Tibial nerve (tissue), 4 donors: ENCODE results near the gene CDHR1.

Experiments used
- EP300 ChIP-seq, 2 donors: sonication (generic); formaldehyde crosslinking; IDR thresholded peaks; one replicate each; pipeline ENCODE4 v1.6.1; 2017; ENCODE audit warnings: antibody characterized with exemption in 2 of 2, mild to moderate bottlenecking in 1 of 2
- TF ChIP-seq, protein P1 (sequence below), 5 experiments: fragments of 200-600 bp in 3 of 5; fragments of 450-650 bp in 2 of 5; sonication (generic) in 3 of 5; IDR thresholded peaks; one replicate each; pipeline ENCODE4 v1.5.1; 2016 to 2019; ENCODE audit warnings: antibody characterized with exemption in 5 of 5, mild to moderate bottlenecking in 3 of 5, moderate library complexity in 2 of 5

DNA sequence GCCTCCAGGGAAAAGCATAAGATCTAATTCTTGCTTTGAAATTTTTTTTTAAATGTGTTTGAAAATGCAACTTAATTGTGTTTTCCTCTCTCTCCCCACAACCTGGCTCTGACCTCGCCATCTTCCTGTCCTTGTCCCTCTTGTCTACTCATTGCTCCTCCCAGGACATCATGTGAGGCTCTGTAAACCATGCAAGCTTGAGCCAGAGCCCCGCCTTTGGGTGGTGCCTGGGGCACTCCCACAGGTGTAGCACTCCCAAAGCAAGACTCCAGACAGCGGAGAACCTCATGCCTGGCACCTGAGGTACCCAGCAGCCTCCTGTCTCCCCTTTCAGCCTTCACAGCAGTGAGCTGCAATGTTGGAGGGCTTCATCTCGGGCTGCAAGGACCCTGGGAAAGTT, 9.8 kb upstream of the CDHR1 start:
- TF ChIP-seq, protein P1, sequence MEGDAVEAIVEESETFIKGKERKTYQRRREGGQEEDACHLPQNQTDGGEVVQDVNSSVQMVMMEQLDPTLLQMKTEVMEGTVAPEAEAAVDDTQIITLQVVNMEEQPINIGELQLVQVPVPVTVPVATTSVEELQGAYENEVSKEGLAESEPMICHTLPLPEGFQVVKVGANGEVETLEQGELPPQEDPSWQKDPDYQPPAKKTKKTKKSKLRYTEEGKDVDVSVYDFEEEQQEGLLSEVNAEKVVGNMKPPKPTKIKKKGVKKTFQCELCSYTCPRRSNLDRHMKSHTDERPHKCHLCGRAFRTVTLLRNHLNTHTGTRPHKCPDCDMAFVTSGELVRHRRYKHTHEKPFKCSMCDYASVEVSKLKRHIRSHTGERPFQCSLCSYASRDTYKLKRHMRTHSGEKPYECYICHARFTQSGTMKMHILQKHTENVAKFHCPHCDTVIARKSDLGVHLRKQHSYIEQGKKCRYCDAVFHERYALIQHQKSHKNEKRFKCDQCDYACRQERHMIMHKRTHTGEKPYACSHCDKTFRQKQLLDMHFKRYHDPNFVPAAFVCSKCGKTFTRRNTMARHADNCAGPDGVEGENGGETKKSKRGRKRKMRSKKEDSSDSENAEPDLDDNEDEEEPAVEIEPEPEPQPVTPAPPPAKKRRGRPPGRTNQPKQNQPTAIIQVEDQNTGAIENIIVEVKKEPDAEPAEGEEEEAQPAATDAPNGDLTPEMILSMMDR (IDR thresholded peaks at IDR 0.05) = no peak
- TF ChIP-seq EP300 (IDR thresholded peaks at IDR 0.05) = no peak
